Endothelial cell of umbilical vein (primary cell): ENCODE data around the gene MAP2K7. TPM values are rescaled to one million over a fixed set of nuclear protein-coding genes. Genes with fewer than 3 reads are reported as not detected.

Source experiments
- BruUV-seq: library from RNA; stranded (reverse); fragments of 400-500 nt; replicated peaks from 2 replicates; lab custom pipeline; 2021; lab: Mats Ljungman, UMichigan
- CTCF ChIA-PET: fragments of 300-600, 350-600 bp; sonication (Branson Sonifier 250); formaldehyde crosslinking; loops from one replicate; lab custom pipeline; 2021; ENCODE audit warnings: antibody characterized with exemption, inconsistent platforms; lab: Charles Lee
- POLR2A ChIA-PET: fragments of 300-600, 350-600 bp; sonication (Branson Sonifier 250); formaldehyde crosslinking; loops from one replicate; lab custom pipeline; 2021; ENCODE audit warnings: antibody characterized with exemption, inconsistent platforms; lab: Charles Lee
- DNase-seq: peaks from one replicate; pipeline ENCODE4 v3.0.0-alpha.2; 2011; ENCODE audit warnings: low read depth, low spot score
- FAIRE-seq: peaks from 2 replicates; lab custom pipeline; 2011; peaks lifted over from hg19 to GRCh38; lab: Jason Lieb, UNC
- H2AFZ ChIP-seq: 2 replicates; pipeline ENCODE4 v1.6.0; 2012; ENCODE audit warnings: low read depth, low read length, control low read depth, inconsistent platforms
- H3K27ac ChIP-seq: 2 replicates; pipeline ENCODE4 v1.5.1; 2011; ENCODE audit warnings: low read depth, mild to moderate bottlenecking, control low read depth, low read length, moderate library complexity; ENCODE audit not compliant: insufficient read depth
- H3K27me3 ChIP-seq, 2 experiments: 2 replicates each; pipeline versions ENCODE4 v1.6.0 to v1.6.1; 2011; ENCODE audit warnings: low read length in 2 of 2, mixed read lengths in 1 of 2; ENCODE audit not compliant: control insufficient read depth in 2 of 2, insufficient read depth in 2 of 2
- H3K36me3 ChIP-seq, 2 experiments: 2 replicates in 1 of 2; 3 replicates in 1 of 2; pipeline ENCODE4 v1.5.1; 2011; ENCODE audit warnings: low read length in 2 of 2, mild to moderate bottlenecking in 1 of 2, moderate library complexity in 1 of 2; ENCODE audit not compliant: control insufficient read depth in 2 of 2, insufficient read depth in 2 of 2; ENCODE audit errors: extremely low read depth in 1 of 2
- H3K4me1 ChIP-seq: 3 replicates; pipeline ENCODE4 v1.5.1; 2011; ENCODE audit warnings: mild to moderate bottlenecking, low read length; ENCODE audit not compliant: control insufficient read depth, insufficient read depth; ENCODE audit errors: extremely low read depth
- H3K4me2 ChIP-seq: 2 replicates; pipeline ENCODE4 v1.6.1; 2011; ENCODE audit warnings: low read length, control low read depth, mixed read lengths; ENCODE audit not compliant: insufficient read depth
- H3K4me3 ChIP-seq, 3 experiments: fragments of 200-600 bp in 1 of 3; sonication (generic), shearing (Covaris generic) in 1 of 3; replicated peaks in 1 of 3; 2 replicates each; pipeline ENCODE4 v1.5.1; 2011 to 2016; ENCODE audit warnings: control low read depth in 3 of 3, low read length in 3 of 3, mild to moderate bottlenecking in 2 of 3, inconsistent platforms in 1 of 3, low read depth in 1 of 3, moderate library complexity in 1 of 3; ENCODE audit not compliant: insufficient read depth in 1 of 3
- H3K79me2 ChIP-seq: 2 replicates; pipeline ENCODE4 v1.6.0; 2012; ENCODE audit warnings: low read length, inconsistent platforms; ENCODE audit not compliant: control insufficient read depth, insufficient read depth
- H3K9ac ChIP-seq: replicated peaks from 2 replicates; pipeline ENCODE3; 2011; ENCODE audit warnings: low read length, control low read depth; ENCODE audit not compliant: insufficient read depth; ENCODE audit errors: extremely low read depth
- H3K9me1 ChIP-seq: replicated peaks from 3 replicates; pipeline ENCODE4 v1.6.0; 2011; ENCODE audit warnings: mild to moderate bottlenecking, low read length; ENCODE audit not compliant: control insufficient read depth, insufficient read depth; ENCODE audit errors: extremely low read depth
- H3K9me3 ChIP-seq: replicated peaks from 2 replicates; pipeline ENCODE4 v1.5.1; 2012; ENCODE audit warnings: low read length, inconsistent platforms; ENCODE audit not compliant: control insufficient read depth, insufficient read depth
- H4K20me1 ChIP-seq: replicated peaks from 2 replicates; pipeline ENCODE3; 2011; ENCODE audit warnings: mild to moderate bottlenecking, low read length; ENCODE audit not compliant: control insufficient read depth, insufficient read depth; ENCODE audit errors: extremely low read depth
- EZH2 ChIP-seq: IDR thresholded peaks from 2 replicates; pipeline ENCODE4 v1.6.1; 2012; ENCODE audit warnings: borderline replicate concordance, low read depth, mild to moderate bottlenecking, moderate library complexity, low read length, inconsistent platforms; ENCODE audit not compliant: severe bottlenecking
- FOS ChIP-seq: IDR thresholded peaks from 2 replicates; pipeline ENCODE4 v1.6.1; 2011; ENCODE audit warnings: mild to moderate bottlenecking, low read length, moderate library complexity, borderline replicate concordance; ENCODE audit not compliant: insufficient read depth
- JUN ChIP-seq: IDR thresholded peaks from 2 replicates; pipeline ENCODE4 v1.6.1; 2011; ENCODE audit warnings: borderline replicate concordance, low read depth; ENCODE audit not compliant: insufficient read length, insufficient read depth
- MYC ChIP-seq: IDR thresholded peaks from one replicate; pipeline ENCODE4 v1.6.1; 2011; ENCODE audit warnings: mild to moderate bottlenecking, low read depth, low read length
- POLR2A ChIP-seq: IDR thresholded peaks from 2 replicates; pipeline ENCODE4 v1.6.1; 2012; ENCODE audit warnings: low read depth, mild to moderate bottlenecking, control low read depth, low read length
- POLR2AphosphoS5 ChIP-seq: IDR thresholded peaks from 2 replicates; pipeline ENCODE4 v1.6.1; 2012; ENCODE audit warnings: low read depth, mild to moderate bottlenecking, control low read depth, low read length, moderate library complexity; ENCODE audit not compliant: insufficient read depth
- dilution Hi-C: fragments of 300-500 bp; cut with MboI; formaldehyde crosslinking; loops from one replicate; pipeline ENCODE4 v1.15.0; 2019; ENCODE audit warnings: low sequenced_read_pairs; ENCODE audit not compliant: extremely low pct_ligation_motif_present
- intact Hi-C: fragments of 100-400 bp; cut with micrococcal nuclease; formaldehyde crosslinking; loops from one replicate; pipeline ENCODE4 v1.10.0; 2022
- polyA plus RNA-seq, 4 experiments: library from polyadenylated mRNA; depleted of rRNA in 3 of 4; stranded (reverse) in 3 of 4; unstranded in 1 of 4; fragments of >200 nt; gene quantifications; 2 replicates each; pipeline versions ENCODE4 v1.2.1 to v1.2.3, GENCODE V29; 2011 to 2012; ENCODE audit warnings: missing spikeins in 1 of 4
- total RNA-seq: library from RNA; stranded (reverse); gene quantifications from 2 replicates; pipeline ENCODE4 v1.2.3, GENCODE V29; 2021
- TF ChIP-seq, protein P1 (sequence below): IDR thresholded peaks from 2 replicates; pipeline ENCODE4 v1.6.1; 2011; ENCODE audit not compliant: insufficient read depth, insufficient read length
- TF ChIP-seq, protein P2 (sequence below), 2 donors: IDR thresholded peaks; 1 replicate in 1 of 2; 2 replicates in 1 of 2; pipeline ENCODE4 v1.5.1; 2011; ENCODE audit warnings: low read length in 2 of 2, mild to moderate bottlenecking in 2 of 2, moderate library complexity in 2 of 2, control low read depth in 1 of 2, inconsistent platforms in 1 of 2, low read depth in 1 of 2; ENCODE audit not compliant: insufficient read depth in 1 of 2; ENCODE audit errors: extremely low read depth in 1 of 2

Gene MAP2K7
- total and polyA plus RNA-seq, 2 donors (not counting 3 experiments of a cell fraction or from before 2014, with no cell fraction given) = 13.8 to 36.0 TPM

GRCh38 chr19:7924651-7925170 lies 21.0 kb downstream of the MAP2K7 start:
- dilution Hi-C loops = no loop called here
- ChIA-PET CTCF (interaction anchor here (1.5 to 1.6 kb wide), 2 partner anchors 21 to 356 kb away, joined by 3 to 5 read pairs; partner anchors contain the start of gene MAP2K7), POLR2A (no interaction called here)
- FAIRE-seq (no peak), DNase-seq (no peak)
- peaks cover 0 to 5% of the 10 kb centered on the region in 2 experiments for H3K36me3 ChIP-seq
- H3K79me2 ChIP-seq = no peaks in the 10 kb centered on the region
- H3K4me2 ChIP-seq = no peak overlapping the region
- BruUV-seq = TSS peak; percentile 37
- TF ChIP-seq FOS (no peak), MYC (no peak), POLR2A (no peak), JUN (no peak)
- TF ChIP-seq, protein P1, sequence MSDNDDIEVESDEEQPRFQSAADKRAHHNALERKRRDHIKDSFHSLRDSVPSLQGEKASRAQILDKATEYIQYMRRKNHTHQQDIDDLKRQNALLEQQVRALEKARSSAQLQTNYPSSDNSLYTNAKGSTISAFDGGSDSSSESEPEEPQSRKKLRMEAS = no peak
- no peaks in the 10 kb centered on the region for H3K27me3 ChIP-seq
- intact Hi-C loops = loop anchor here (1.0 to 5.0 kb wide), 2 partner anchors 71 to 242 kb away; partner anchors contain the start of gene TRAPPC5
- H3K9me3 ChIP-seq = no peaks in the 10 kb centered on the region
- H4K20me1 ChIP-seq = no peaks in the 10 kb centered on the region
- H3K9me1 ChIP-seq = no peaks in the 10 kb centered on the region
- no peak overlapping the region for H3K27ac ChIP-seq
- H3K9ac ChIP-seq = no peak overlapping the region
- H2AFZ ChIP-seq = no peak overlapping the region
- peak overlapping the region in 1 of 3 experiments; percentile 29 for H3K4me3 ChIP-seq
- H3K4me1 ChIP-seq = peaks cover 31% of the 10 kb centered on the region

GRCh38 chr19:7925171-7925851 lies 21.6 kb downstream of the MAP2K7 start:
- TF ChIP-seq MYC = peak; percentile 80
- TF ChIP-seq, protein P2, sequence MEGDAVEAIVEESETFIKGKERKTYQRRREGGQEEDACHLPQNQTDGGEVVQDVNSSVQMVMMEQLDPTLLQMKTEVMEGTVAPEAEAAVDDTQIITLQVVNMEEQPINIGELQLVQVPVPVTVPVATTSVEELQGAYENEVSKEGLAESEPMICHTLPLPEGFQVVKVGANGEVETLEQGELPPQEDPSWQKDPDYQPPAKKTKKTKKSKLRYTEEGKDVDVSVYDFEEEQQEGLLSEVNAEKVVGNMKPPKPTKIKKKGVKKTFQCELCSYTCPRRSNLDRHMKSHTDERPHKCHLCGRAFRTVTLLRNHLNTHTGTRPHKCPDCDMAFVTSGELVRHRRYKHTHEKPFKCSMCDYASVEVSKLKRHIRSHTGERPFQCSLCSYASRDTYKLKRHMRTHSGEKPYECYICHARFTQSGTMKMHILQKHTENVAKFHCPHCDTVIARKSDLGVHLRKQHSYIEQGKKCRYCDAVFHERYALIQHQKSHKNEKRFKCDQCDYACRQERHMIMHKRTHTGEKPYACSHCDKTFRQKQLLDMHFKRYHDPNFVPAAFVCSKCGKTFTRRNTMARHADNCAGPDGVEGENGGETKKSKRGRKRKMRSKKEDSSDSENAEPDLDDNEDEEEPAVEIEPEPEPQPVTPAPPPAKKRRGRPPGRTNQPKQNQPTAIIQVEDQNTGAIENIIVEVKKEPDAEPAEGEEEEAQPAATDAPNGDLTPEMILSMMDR (IDR thresholded peaks at IDR 0.05; ENCODE audit: extremely low read depth in 1 of 2, insufficient read depth in 1 of 2, low read depth in 1 of 2, low read length in 2 of 2) = peak; percentile 95 to 96
- no peak for TF ChIP-seq EZH2
- TF ChIP-seq, protein P1 = peak; percentile 95
- peak; percentile 29 for TF ChIP-seq POLR2AphosphoS5
- no peak for TF ChIP-seq POLR2A
- no peak overlapping the region for H3K27ac ChIP-seq
- CTCF ChIA-PET = no interaction called here
- dilution Hi-C loops = no loop called here
- H3K9me3 ChIP-seq = no peaks in the 10 kb centered on the region
- peaks cover 28% of the 10 kb centered on the region for H3K4me1 ChIP-seq
- H3K27me3 ChIP-seq = no peaks in the 10 kb centered on the region
- peak; percentile 56 for FAIRE-seq
- H3K4me3 ChIP-seq = peak overlapping the region in 2 of 3 experiments; percentile 18 to 29
- H3K79me2 ChIP-seq = no peaks in the 10 kb centered on the region
- no peaks in the 10 kb centered on the region for H4K20me1 ChIP-seq
- no peaks in the 10 kb centered on the region for H3K9me1 ChIP-seq
- intact Hi-C loops = loop anchor here (1.0 kb wide), 1 partner anchor 72 kb away; no protein-coding TSS in a partner anchor
- POLR2A ChIA-PET = no interaction called here
- peaks cover 0 to 5% of the 10 kb centered on the region in 2 experiments for H3K36me3 ChIP-seq
- H3K4me2 ChIP-seq = peak overlapping the region; percentile 14
- BruUV-seq = no TSS peak
- DNase-seq = peak; percentile 79
- peak overlapping the region; percentile 60 for H2AFZ ChIP-seq
- H3K9ac ChIP-seq = no peak overlapping the region
